Measurements from ENCODE around the gene ADGRG6. TPM values are rescaled to one million over a fixed set of nuclear protein-coding genes. Genes with fewer than 3 reads are reported as not detected.

Gene ADGRG6
- total and polyA plus RNA-seq, 2 of the 8 experiments (the other 6 are each of a cell fraction or from before 2014, with no cell fraction given): 1.1 to 6.2 TPM

DNA sequence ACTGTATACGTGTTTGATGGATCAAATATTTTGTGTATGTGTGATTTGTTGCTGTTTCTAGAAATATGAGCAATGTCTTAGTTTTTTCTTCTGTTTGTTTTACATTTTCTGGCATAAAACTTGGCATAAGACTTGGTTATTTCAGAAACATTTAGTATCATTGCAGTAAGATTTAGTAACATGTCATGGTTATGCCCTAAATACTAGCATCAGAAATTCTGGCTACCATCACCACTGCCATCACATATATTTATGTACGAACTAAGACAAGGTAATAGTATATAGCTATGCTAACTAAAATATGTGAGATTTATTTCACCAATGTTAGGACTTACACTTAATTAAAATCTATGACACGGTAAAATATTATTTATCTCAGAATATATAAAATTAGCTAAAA, 10.3 kb upstream of the ADGRG6 start:
- Histone ChIP-seq H3K27ac (ENCODE audit: low read depth, low read length) (no peak overlapping the region), H2AFZ (ENCODE audit: low read length) (no peak overlapping the region), H3K79me2 (ENCODE audit: control insufficient read depth in 1 of 2, insufficient read depth in 2 of 2, low read length in 2 of 2) (no peaks in the 10 kb centered on the region), H2BK20ac (ENCODE audit: low read length) (no peak overlapping the region), H3K18ac (ENCODE audit: extremely low read depth, low read length) (no peak overlapping the region), H2BK15ac (ENCODE audit: low read length) (no peak overlapping the region), H3K79me1 (ENCODE audit: low read depth, low read length) (no peaks in the 10 kb centered on the region), H2BK12ac (ENCODE audit: low read depth, low read length) (no peak overlapping the region), H3K9ac (replicated peaks in 1 of 4; ENCODE audit: extremely low read depth in 1 of 4, low read depth in 3 of 4, low read length in 3 of 4) (no peak overlapping the region), H4K5ac (ENCODE audit: insufficient read length, low read depth, low read length) (no peak overlapping the region), H3K9me3 (ENCODE audit: insufficient read depth in 2 of 2, low read depth in 1 of 2, low read length in 1 of 2) (no peaks in the 10 kb centered on the region), H2AK5ac (ENCODE audit: low read depth, low read length) (no peak overlapping the region), H4K8ac (ENCODE audit: extremely low read depth, insufficient read depth, low read length) (no peak overlapping the region), H3K23ac (ENCODE audit: insufficient read length) (no peak overlapping the region), H3K36me3 (ENCODE audit: control insufficient read depth in 2 of 4, insufficient read depth in 4 of 4, low read length in 3 of 4) (no peaks in the 10 kb centered on the region), H4K91ac (replicated peaks; ENCODE audit: insufficient read length, low read length) (no peak overlapping the region), H3K4ac (replicated peaks; ENCODE audit: insufficient read length, low read depth, low read length) (no peak overlapping the region), H3K14ac (ENCODE audit: insufficient read length) (no peak overlapping the region), H3K56ac (replicated peaks; ENCODE audit: insufficient read length, low read depth, low read length) (no peak overlapping the region), H2BK120ac (replicated peaks; ENCODE audit: low read depth, low read length) (no peak overlapping the region), H4K20me1 (replicated peaks in 1 of 2; ENCODE audit: control insufficient read depth in 1 of 2, insufficient read depth in 2 of 2, low read length in 2 of 2) (no peaks in the 10 kb centered on the region), H3K23me2 (ENCODE audit: low read depth, low read length) (no peaks in the 10 kb centered on the region; the same call in 1 of the 2 replicates), H3K4me3 (ENCODE audit: extremely low read depth in 1 of 4, insufficient read depth in 2 of 4, low read depth in 3 of 4, low read length in 4 of 4) (no peak overlapping the region), H3K4me2 (ENCODE audit: insufficient read depth in 1 of 2, low read depth in 2 of 2, low read length in 2 of 2) (no peak overlapping the region), H3K4me1 (replicated peaks in 1 of 4; ENCODE audit: control insufficient read depth in 3 of 4, insufficient read depth in 4 of 4, low read length in 3 of 4) (no peaks in the 10 kb centered on the region), H3K27me3 (replicated peaks in 1 of 4; ENCODE audit: control insufficient read depth in 3 of 4, extremely low read depth in 1 of 4, insufficient read depth in 3 of 4, low read length in 3 of 4) (no peaks in the 10 kb centered on the region), H2BK5ac (ENCODE audit: low read depth, low read length) (no peak overlapping the region)
- FAIRE-seq (no peak), DNase-seq (ENCODE audit: low read depth in 1 of 2, low spot score in 2 of 2) (no peak)
- WGBS, 2 experiments (ENCODE audit: extremely low coverage in 1 of 2, insufficient coverage in 1 of 2, insufficient read length in 1 of 2, insufficient replicate concordance in 2 of 2, low coverage in 1 of 2, low lambda C conversion rate in 2 of 2, missing lambda C conversion rate in 1 of 2): 80% methylated on average over 3 of the region's 3 CpGs; no CpG with 5 or more reads in 1 of the 2 experiments
- TF ChIP-seq RFX5 (IDR thresholded peaks at IDR 0.05; ENCODE audit: borderline replicate concordance, low read depth, low read length): no peak
- TF ChIP-seq TAF1 (IDR thresholded peaks at IDR 0.05; ENCODE audit: low read depth, low read length): no peak
- TF ChIP-seq, protein P1, sequence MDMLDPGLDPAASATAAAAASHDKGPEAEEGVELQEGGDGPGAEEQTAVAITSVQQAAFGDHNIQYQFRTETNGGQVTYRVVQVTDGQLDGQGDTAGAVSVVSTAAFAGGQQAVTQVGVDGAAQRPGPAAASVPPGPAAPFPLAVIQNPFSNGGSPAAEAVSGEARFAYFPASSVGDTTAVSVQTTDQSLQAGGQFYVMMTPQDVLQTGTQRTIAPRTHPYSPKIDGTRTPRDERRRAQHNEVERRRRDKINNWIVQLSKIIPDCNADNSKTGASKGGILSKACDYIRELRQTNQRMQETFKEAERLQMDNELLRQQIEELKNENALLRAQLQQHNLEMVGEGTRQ (IDR thresholded peaks at IDR 0.05; ENCODE audit: low read length): no peak
- no peak for TF ChIP-seq SUZ12 (IDR thresholded peaks at IDR 0.05; ENCODE audit: low read length)
- TF ChIP-seq GABPA (IDR thresholded peaks at IDR 0.05; ENCODE audit: borderline replicate concordance, insufficient read depth, low read length): no peak
- no peak for TF ChIP-seq ZNF274 (IDR thresholded peaks at IDR 0.05; ENCODE audit: borderline replicate concordance, extremely low read depth, low read length)
- no peak for TF ChIP-seq NRF1 (IDR thresholded peaks at IDR 0.05; ENCODE audit: low read depth, low read length)
- CTCF ChIA-PET (ENCODE audit: partially characterized antibody): interaction anchor here (0.6 to 1.7 kb wide), 3 partner anchors 11 to 1095 kb away, joined by 4 to 8 read pairs (median 6); no protein-coding TSS in a partner anchor
- POLR2A ChIA-PET (ENCODE audit: partially characterized antibody): interaction anchor here (2.1 kb wide), 1 partner anchor 9 kb away, joined by 4 read pairs; no protein-coding TSS in a partner anchor

All from H1 (cell line).